Astrocyte of the spinal cord (primary cell): ENCODE data around the gene UGT1A6.

Experiments
- DNase-seq: peaks from one replicate; pipeline ENCODE4 v3.0.0; 2011; ENCODE audit warnings: low read depth, low spot score
- H3K4me3 ChIP-seq: 2 replicates; pipeline ENCODE4 v1.5.1; 2011; ENCODE audit warnings: low read depth, mild to moderate bottlenecking, low read length, moderate library complexity
- CTCF ChIP-seq: IDR thresholded peaks from 2 replicates; pipeline ENCODE4 v1.5.1; 2012; ENCODE audit warnings: low read depth, mild to moderate bottlenecking, low read length, inconsistent platforms
- in situ Hi-C: cut with HindIII; loops from 2 replicates; pipeline ENCODE4 v1.10.0; 2017; ENCODE audit warnings: low sequenced_read_pairs

Gene UGT1A6

GRCh38 chr2:233796254-233796653, 103.6 kb downstream of the UGT1A6 start:
- in situ Hi-C loops, result no loop called here
- no peak for TF ChIP-seq CTCF
- H3K4me3 ChIP-seq, result no peak overlapping the region
- DNase-seq, result no peak

GRCh38 chr2:233798335-233799086, 105.8 kb downstream of the UGT1A6 start:
- in situ Hi-C loops, result no loop called here
- no peak for TF ChIP-seq CTCF
- DNase-seq, result no peak
- no peak overlapping the region for H3K4me3 ChIP-seq

GRCh38 chr2:233799087-233799665, 106.5 kb downstream of the UGT1A6 start:
- no peak for TF ChIP-seq CTCF
- in situ Hi-C loops, result no loop called here
- no peak overlapping the region for H3K4me3 ChIP-seq
- DNase-seq, result no peak

GRCh38 chr2:233799716-233800115, 107.0 kb downstream of the UGT1A6 start:
- H3K4me3 ChIP-seq, result no peak overlapping the region
- in situ Hi-C loops, result no loop called here
- TF ChIP-seq CTCF, result no peak
- no peak for DNase-seq

- TF ChIP-seq CTCF, result no peak
- H3K4me3 ChIP-seq, result no peak overlapping the region
- in situ Hi-C loops, result no loop called here
- DNase-seq, result no peak
Measured at GRCh38 chr2:233800208-233800607, 107.5 kb downstream of the UGT1A6 start.

GRCh38 chr2:233801357-233802131, 108.9 kb downstream of the UGT1A6 start:
- no peak for DNase-seq
- in situ Hi-C loops, result no loop called here
- H3K4me3 ChIP-seq, result no peak overlapping the region
- TF ChIP-seq CTCF, result no peak
